GM06990 (cell line): ENCODE measurements around the gene ASB18.

Source experiments
- DNase-seq: peaks from one replicate; pipeline ENCODE4 v3.0.0-alpha.2; 2011; ENCODE audit not compliant: insufficient read length; ENCODE audit errors: extremely low read depth
- H3K27me3 ChIP-seq: replicated peaks from 2 replicates; pipeline ENCODE4 v1.6.0; 2011; ENCODE audit warnings: low read length; ENCODE audit not compliant: control insufficient read depth, insufficient read depth
- H3K36me3 ChIP-seq: 2 replicates; pipeline ENCODE4 v1.5.1; 2011; ENCODE audit warnings: low read length; ENCODE audit not compliant: control insufficient read depth, insufficient read depth
- H3K4me3 ChIP-seq: replicated peaks from 2 replicates; pipeline ENCODE4 v1.5.1; 2011; ENCODE audit warnings: low read depth, mild to moderate bottlenecking, control low read depth, low read length
- CTCF ChIP-seq: IDR thresholded peaks from 2 replicates; pipeline ENCODE4 v1.5.1; 2011; ENCODE audit warnings: low read length, control low read depth, mild to moderate bottlenecking, inconsistent platforms; ENCODE audit not compliant: insufficient read depth, poor library complexity, severe bottlenecking

The ASB18 gene

GRCh38 chr2:236229186-236229585 is 35.0 kb downstream of the ASB18 start:
- Histone ChIP-seq H3K36me3 (no peaks in the 10 kb centered on the region), H3K27me3 (no peaks in the 10 kb centered on the region), H3K4me3 (no peak overlapping the region)
- DNase-seq, result no peak
- TF ChIP-seq CTCF, result no peak

- DNase-seq, result no peak
- Histone ChIP-seq H3K36me3 (no peaks in the 10 kb centered on the region), H3K27me3 (no peaks in the 10 kb centered on the region; the same call in 1 of the 2 replicates), H3K4me3 (no peak overlapping the region)
- TF ChIP-seq CTCF, result no peak
Measured at GRCh38 chr2:236223675-236224074, 40.5 kb downstream of the ASB18 start.

- H3K27me3 ChIP-seq, result no peaks in the 10 kb centered on the region; the same call in 1 of the 2 replicates
- no peaks in the 10 kb centered on the region for H3K36me3 ChIP-seq
- TF ChIP-seq CTCF, result no peak
- H3K4me3 ChIP-seq, result no peak overlapping the region
- no peak for DNase-seq
Measured at GRCh38 chr2:236221798-236222197, 42.4 kb downstream of the ASB18 start.

- Histone ChIP-seq H3K36me3 (no peaks in the 10 kb centered on the region), H3K27me3 (no peaks in the 10 kb centered on the region; the same call in 1 of the 2 replicates), H3K4me3 (no peak overlapping the region)
- TF ChIP-seq CTCF, result no peak
- DNase-seq, result no peak
Measured at GRCh38 chr2:236219411-236219810, 44.8 kb downstream of the ASB18 start.

GRCh38 chr2:236217926-236218325 is 46.3 kb downstream of the ASB18 start:
- Histone ChIP-seq H3K36me3 (no peaks in the 10 kb centered on the region), H3K4me3 (no peak overlapping the region), H3K27me3 (no peaks in the 10 kb centered on the region; the same call in 1 of the 2 replicates)
- TF ChIP-seq CTCF, result no peak
- DNase-seq, result no peak

- Histone ChIP-seq H3K4me3 (no peak overlapping the region), H3K36me3 (no peaks in the 10 kb centered on the region), H3K27me3 (no peaks in the 10 kb centered on the region; the same call in 1 of the 2 replicates)
- no peak for TF ChIP-seq CTCF
- no peak for DNase-seq
Measured at GRCh38 chr2:236216711-236217110, 47.5 kb downstream of the ASB18 start.
